ENCODE results near the gene TBX2. TPM values are rescaled to one million over a fixed set of nuclear protein-coding genes. Genes with fewer than 3 reads are reported as not detected.

Gene TBX2
- total RNA-seq, 2 donors from 2014 or later = 0.10 to 0.44 TPM

- DNase-seq (no peak), ATAC-seq (replicated peaks in 1 of 2) (peak in 1 of 2 donors; percentile 30)
- Mint-ChIP-seq H3K27me3 (ENCODE audit: low read depth) (peaks cover 93% of the 10 kb centered on the region), H3K4me3 (peak overlapping the region; percentile 70 to 74), H3K36me3 (ENCODE audit: insufficient read depth in 2 of 2) (no peaks in the 10 kb centered on the region), H3K9me3 (no peaks in the 10 kb centered on the region), H3K4me1 (ENCODE audit: low read depth) (peaks cover 49% of the 10 kb centered on the region), H3K27ac (no peak overlapping the region)
These were observed 57.8 kb downstream of the TBX2 start for GRCh38 chr17:61457226-61457983.

- no peaks in the 10 kb centered on the region for H3K9me3 Mint-ChIP-seq
- peaks cover 93% of the 10 kb centered on the region for H3K27me3 Mint-ChIP-seq (ENCODE audit: low read depth)
- H3K27ac Mint-ChIP-seq = no peak overlapping the region
- no peak for DNase-seq
- peak overlapping the region in 1 of 2 donors; percentile 48 for H3K4me3 Mint-ChIP-seq
- peaks cover 47% of the 10 kb centered on the region for H3K4me1 Mint-ChIP-seq (ENCODE audit: low read depth)
- ATAC-seq (replicated peaks in 1 of 2) = no peak
- H3K36me3 Mint-ChIP-seq (ENCODE audit: insufficient read depth in 2 of 2) = no peaks in the 10 kb centered on the region
These were observed 58.4 kb downstream of the TBX2 start for GRCh38 chr17:61458000-61458399.

- ATAC-seq (replicated peaks in 1 of 2) = no peak
These were observed 58.9 kb downstream of the TBX2 start for GRCh38 chr17:61458421-61459141.

More at GRCh38 chr17:61458421-61459141, 58.9 kb downstream of the TBX2 start:
- no peak for DNase-seq
- Mint-ChIP-seq H3K36me3 (ENCODE audit: insufficient read depth in 2 of 2) (no peaks in the 10 kb centered on the region), H3K27ac (no peak overlapping the region), H3K4me1 (ENCODE audit: low read depth) (peaks cover 45% of the 10 kb centered on the region), H3K9me3 (no peaks in the 10 kb centered on the region), H3K27me3 (ENCODE audit: low read depth) (peaks cover 90% of the 10 kb centered on the region), H3K4me3 (no peak overlapping the region)

Other genes starting within 250 kb of the TBX2 start
- not detected for gene TBX4, start 52.6 kb downstream of the TBX2 start, total RNA-seq
- gene NACA2, start 191.4 kb downstream of the TBX2 start, total RNA-seq = not detected